Adrenal gland (tissue), 12 donors: Measurements from ENCODE around the gene CTXND1. TPM values are rescaled to one million over a fixed set of nuclear protein-coding genes. Genes with fewer than 3 reads are reported as not detected.
A peak's percentile ranks its signal among the peaks of the same experiment; 100 is the strongest.

Experiments used
- DNase-seq, 7 donors: peaks; one replicate each; pipeline ENCODE4 v3.0.0-alpha.2; 2019 to 2020
- H3K27ac ChIP-seq, 5 donors: fragments of 200-600 bp; sonication (generic) in 4 of 5; 1 replicate in 3 of 5; 2 replicates in 2 of 5; pipeline versions ENCODE4 v1.5.1 to v1.8.0; 2016 to 2020; ENCODE audit warnings: mild to moderate bottlenecking in 1 of 5
- H3K27me3 ChIP-seq: fragments of 200-600 bp; 2 replicates; pipeline ENCODE4 v1.8.0; 2021
- H3K36me3 ChIP-seq, 2 donors: fragments of 200-600 bp; replicated peaks in 1 of 2; 1 replicate in 1 of 2; 2 replicates in 1 of 2; pipeline versions ENCODE4 v1.5.1 to v1.8.0; 2018 to 2022
- H3K4me1 ChIP-seq, 2 donors: fragments of 200-600 bp; replicated peaks in 1 of 2; 1 replicate in 1 of 2; 2 replicates in 1 of 2; pipeline versions ENCODE4 v1.5.1 to v1.8.0; 2018 to 2021
- H3K4me3 ChIP-seq, 4 donors: fragments of 200-600 bp; sonication (generic) in 3 of 4; one replicate each; pipeline ENCODE4 v1.5.1; 2016 to 2018
- H3K9me3 ChIP-seq, 3 donors: fragments of 200-600 bp; sonication (generic) in 1 of 3; replicated peaks in 1 of 3; 1 replicate in 2 of 3; 2 replicates in 1 of 3; pipeline versions ENCODE4 v1.5.1 to v1.8.0; 2016 to 2021
- CTCF ChIP-seq, 6 experiments: fragments of 450-650 bp in 4 of 6; fragments of 200-600 bp in 2 of 6; sonication (generic) in 1 of 6; IDR thresholded peaks; 1 replicate in 5 of 6; 2 replicates in 1 of 6; pipeline versions ENCODE4 v1.5.1 to v1.8.0; 2016 to 2021; ENCODE audit warnings: antibody characterized with exemption in 6 of 6, mild to moderate bottlenecking in 2 of 6, moderate library complexity in 1 of 6
- POLR2A ChIP-seq, 2 donors: fragments of 450-650 bp; IDR thresholded peaks; one replicate each; pipeline ENCODE4 v1.6.1; 2017; ENCODE audit warnings: antibody characterized with exemption in 2 of 2, mild to moderate bottlenecking in 2 of 2, moderate library complexity in 1 of 2
- WGBS, 4 donors: extraction: QIAGEN DNeasy Blood & Tissue Kit in 2 of 4; methylation state at CpG; one replicate each; pipeline versions ENCODE4 v1.1.5 to v1.1.7; 2013 to 2017; 5-methylcytosine and 5-hydroxymethylcytosine counted together
- intact Hi-C, 2 donors: fragments of 100-400 bp; cut with DNase I; formaldehyde crosslinking; loops; one replicate each; pipeline versions ENCODE4 v1.14.1 to v1.15.0; 2022 to 2023
- polyA plus RNA-seq, 3 donors: library from polyadenylated mRNA; stranded (reverse); fragments of 200-250 nt in 2 of 3; fragments of 350-450 nt in 1 of 3; fragmentation: Illumina TruSeq in 1 of 3; extraction: RNeasy Lipid Tissue Mini Kit (QIAGEN cat#74804) in 1 of 3; gene quantifications; one replicate each; pipeline ENCODE4 v1.2.3, GENCODE V29; 2013 to 2014
- total RNA-seq, 9 donors: library from RNA; depleted of rRNA in 4 of 9; stranded (reverse); fragments of >200 nt in 4 of 9; fragments of 120-200 nt in 1 of 9; fragmentation: NEBNext Ultra II Directional in 1 of 9; extraction: Animal tissue kit (Norgen Biotek cat#: 25700) in 1 of 9; gene quantifications; one replicate each; pipeline versions ENCODE4 v1.1.0 to v1.2.4, GENCODE V29; 2013 to 2023
- donor health status: healthy with polysubstance abuse.
- donor health status: Bipolar disorder and iron deficiency.
- donor health status: DM: yes; HTN: yes; CAD: no.
- donor health status: DM: no; HTN: no; CAD: no.
- donor health status: DM: no; HTN: no; CAD: no.
- donor health status: DM: yes; HTN: yes; CAD: no.

Gene CTXND1
- total and polyA plus RNA-seq, 12 donors, result 0.55 to 17.4 (median 4.3) TPM

- WGBS, 4 donors, result 76 to 84% (median 79%) methylated on average over 3 of the region's 3 CpGs
- Histone ChIP-seq H3K27me3 (no peaks in the 10 kb centered on the region), H3K27ac (no peak overlapping the region), H3K9me3 (no peaks in the 10 kb centered on the region), H3K4me3 (no peak overlapping the region), H3K36me3 (no peaks in the 10 kb centered on the region), H3K4me1 (no peaks in the 10 kb centered on the region)
- TF ChIP-seq POLR2A (IDR thresholded peaks at IDR 0.05) (no peak), CTCF (IDR thresholded peaks at IDR 0.05) (no peak)
- intact Hi-C loops, result no loop called here
- no peak for DNase-seq
These were observed 44.1 kb downstream of the CTXND1 start for GRCh38 chr15:80207887-80208286.

GRCh38 chr15:80204231-80204630, 47.8 kb downstream of the CTXND1 start:
- intact Hi-C loops, result no loop called here
- Histone ChIP-seq H3K4me1 (no peaks in the 10 kb centered on the region), H3K9me3 (no peaks in the 10 kb centered on the region), H3K27me3 (no peaks in the 10 kb centered on the region), H3K36me3 (no peaks in the 10 kb centered on the region), H3K27ac (no peak overlapping the region), H3K4me3 (no peak overlapping the region)
- no peak for TF ChIP-seq CTCF (IDR thresholded peaks at IDR 0.05)
- no peak for TF ChIP-seq POLR2A (IDR thresholded peaks at IDR 0.05)
- DNase-seq, result peak in 1 of 7 donors; percentile 9
- 92 to 95% (median 93%) methylated on average over 4 of the region's 4 CpGs for WGBS, 4 donors

- Histone ChIP-seq H3K27ac (no peak overlapping the region), H3K4me1 (no peaks in the 10 kb centered on the region), H3K27me3 (no peaks in the 10 kb centered on the region), H3K9me3 (no peaks in the 10 kb centered on the region), H3K4me3 (no peak overlapping the region), H3K36me3 (no peaks in the 10 kb centered on the region)
- DNase-seq, result peak in 1 of 7 donors; percentile 30
- intact Hi-C loops, result no loop called here
- TF ChIP-seq POLR2A (IDR thresholded peaks at IDR 0.05) (no peak), CTCF (IDR thresholded peaks at IDR 0.05) (no peak)
- WGBS, 4 donors, result 74 to 87% (median 79%) methylated on average over 10 of the region's 10 CpGs
These were observed 48.6 kb downstream of the CTXND1 start for GRCh38 chr15:80203361-80203885.

GRCh38 chr15:80202641-80203360, 49.2 kb downstream of the CTXND1 start:
- peak in 1 of 7 donors; percentile 18 for DNase-seq

More at GRCh38 chr15:80202641-80203360, 49.2 kb downstream of the CTXND1 start:
- no peaks in the 10 kb centered on the region for H3K9me3 ChIP-seq
- H3K27me3 ChIP-seq, result no peaks in the 10 kb centered on the region
- TF ChIP-seq CTCF (IDR thresholded peaks at IDR 0.05) (no peak), POLR2A (IDR thresholded peaks at IDR 0.05) (no peak)
- H3K4me3 ChIP-seq, result no peak overlapping the region
- H3K36me3 ChIP-seq, result no peaks in the 10 kb centered on the region
- 61 to 82% (median 69%) methylated on average over 6 to 9 of the region's 9 CpGs for WGBS, 4 donors
- intact Hi-C loops, result no loop called here
- H3K27ac ChIP-seq, result no peak overlapping the region
- no peaks in the 10 kb centered on the region for H3K4me1 ChIP-seq
